HepG2 (cell line): ENCODE measurements around the gene ATE1. TPM values are rescaled to one million over a fixed set of nuclear protein-coding genes. Genes with fewer than 3 reads are reported as not detected.

Experiments
- ATAC-seq: fragments of 200-7000 bp; cut with Tn5 transposase; 3 replicates; pipeline ENCODE4 v1.9.1; 2020; ENCODE audit warnings: mild to moderate bottlenecking, moderate library complexity
- BruUV-seq: library from RNA; stranded (reverse); fragments of 400-500 nt; replicated peaks from 2 replicates; lab custom pipeline; 2021; lab: Mats Ljungman, UMichigan
- CTCF ChIA-PET: fragments of 300-600 bp; formaldehyde crosslinking; extraction: SDS; loops from one replicate; lab custom pipeline; 2021; ENCODE audit warnings: low total read pairs, inconsistent platforms, low intra/inter-chr PET ratio; lab: Yijun Ruan, JAX
- POLR2A ChIA-PET: fragments of 350-600 bp; sonication (Branson Sonifier 250); formaldehyde crosslinking; loops from one replicate; lab custom pipeline; 2020; ENCODE audit warnings: antibody characterized with exemption, inconsistent platforms; lab: Yijun Ruan, JAX
- DNase-seq: peaks from one replicate; pipeline ENCODE4 v3.0.0-alpha.2; 2015; ENCODE audit warnings: low spot score
- FAIRE-seq: peaks from 3 replicates; lab custom pipeline; 2011; peaks lifted over from hg19 to GRCh38; lab: Jason Lieb, UNC
- H2AFZ ChIP-seq: one replicate; pipeline ENCODE4 v1.6.1; 2011; ENCODE audit warnings: low read length, inconsistent platforms
- H3K27ac ChIP-seq: fragments of 300-600 bp; 3 replicates; pipeline ENCODE4 v1.8.0; 2011; ENCODE audit warnings: mixed run types, mild to moderate bottlenecking, mixed read lengths, low read length, inconsistent platforms; ENCODE audit not compliant: insufficient read depth; ENCODE audit errors: extremely low read length
- H3K27me3 ChIP-seq, 2 experiments: fragments of 200-600 bp in 1 of 2; 2 replicates in 1 of 2; 3 replicates in 1 of 2; pipeline versions ENCODE4 v1.6.0 to v1.8.0; 2011; ENCODE audit warnings: low read length in 2 of 2, mild to moderate bottlenecking in 2 of 2, moderate library complexity in 2 of 2, inconsistent platforms in 1 of 2; ENCODE audit not compliant: insufficient read depth in 2 of 2, control insufficient read depth in 1 of 2
- H3K36me3 ChIP-seq, 2 experiments: fragments of 200-600 bp in 1 of 2; replicated peaks in 1 of 2; 2 replicates in 1 of 2; 3 replicates in 1 of 2; pipeline versions ENCODE4 v1.5.1 to v1.8.0; 2011; ENCODE audit warnings: low read length in 2 of 2, inconsistent platforms in 1 of 2; ENCODE audit not compliant: insufficient read depth in 2 of 2, control insufficient read depth in 1 of 2
- H3K4me1 ChIP-seq: 2 replicates; pipeline ENCODE4 v1.5.1; 2012; ENCODE audit warnings: low read length, inconsistent platforms; ENCODE audit not compliant: insufficient read depth
- H3K4me2 ChIP-seq: 2 replicates; pipeline ENCODE4 v1.6.0; 2011; ENCODE audit warnings: low read depth, low read length, inconsistent platforms
- H3K4me3 ChIP-seq, 3 experiments: fragments of 200-600 bp in 1 of 3; sonication (generic), shearing (Covaris generic) in 1 of 3; replicated peaks in 1 of 3; 2 replicates each; pipeline ENCODE4 v1.5.1; 2011 to 2016; ENCODE audit warnings: low read length in 3 of 3, inconsistent platforms in 2 of 3, low read depth in 2 of 3, mild to moderate bottlenecking in 2 of 3, control low read depth in 1 of 3, mixed read lengths in 1 of 3; ENCODE audit not compliant: insufficient read depth in 1 of 3
- H3K79me2 ChIP-seq: one replicate; pipeline ENCODE4 v1.6.1; 2011; ENCODE audit warnings: low read length, inconsistent platforms; ENCODE audit not compliant: insufficient read depth
- H3K9ac ChIP-seq: 2 replicates; pipeline ENCODE4 v1.6.0; 2011; ENCODE audit warnings: mild to moderate bottlenecking, low read depth, low read length, inconsistent platforms; ENCODE audit not compliant: insufficient read depth
- H3K9me3 ChIP-seq: 2 replicates; pipeline ENCODE4 v1.5.1; 2012; ENCODE audit warnings: mild to moderate bottlenecking, low read length
- H4K20me1 ChIP-seq: 2 replicates; pipeline ENCODE4 v1.6.0; 2011; ENCODE audit warnings: inconsistent platforms, mild to moderate bottlenecking, low read length, moderate library complexity; ENCODE audit not compliant: insufficient read depth
- CEBPG ChIP-seq: IDR thresholded peaks from 2 replicates; pipeline ENCODE4 v1.6.1; 2016
- HDAC1 ChIP-seq: sonication (generic); formaldehyde crosslinking; IDR thresholded peaks from 2 replicates; pipeline ENCODE4 v1.5.1; 2020; ENCODE audit warnings: mild to moderate bottlenecking, missing genetic modification reagents
- HNF4A ChIP-seq: sonication (generic); formaldehyde crosslinking; IDR thresholded peaks from 2 replicates; pipeline ENCODE4 v1.4.0; 2020; ENCODE audit warnings: missing genetic modification reagents
- RBM22 ChIP-seq: fragments of 200-400 bp; formaldehyde crosslinking; optimal IDR thresholded peaks from 2 replicates; pipeline ENCODE3; 2017; ENCODE audit warnings: mild to moderate bottlenecking, low read length, moderate library complexity
- REPIN1 ChIP-seq: sonication (generic); formaldehyde crosslinking; IDR thresholded peaks from 2 replicates; pipeline ENCODE4 v1.8.0; 2022; ENCODE audit warnings: missing genetic modification reagents, low read depth, mild to moderate bottlenecking, borderline replicate concordance
- TAF15 ChIP-seq: fragments of 200-400 bp; formaldehyde crosslinking; IDR thresholded peaks from one replicate; pipeline ENCODE4 v1.6.1; 2018; ENCODE audit warnings: mild to moderate bottlenecking, low read depth, low read length; ENCODE audit not compliant: poor library complexity, severe bottlenecking
- XBP1 ChIP-seq: sonication (generic); formaldehyde crosslinking; IDR thresholded peaks from 2 replicates; pipeline ENCODE4 v1.5.0; 2020; ENCODE audit warnings: missing genetic modification reagents
- ZNF124 ChIP-seq: sonication (generic); formaldehyde crosslinking; IDR thresholded peaks from 2 replicates; pipeline ENCODE4 v1.4.0; 2020; ENCODE audit warnings: missing genetic modification reagents
- ZNF7 ChIP-seq: IDR thresholded peaks from 2 replicates; pipeline ENCODE4 v1.6.1; 2016; ENCODE audit warnings: missing biosample characterization, missing genetic modification reagents
- WGBS: methylation state at CpG from one replicate; pipeline ENCODE4 v1.1.6; 2017; ENCODE audit warnings: low lambda C conversion rate; 5-methylcytosine and 5-hydroxymethylcytosine counted together
- in situ Hi-C: cut with HindIII; loops from 2 replicates; pipeline ENCODE4 v1.10.0; 2017; ENCODE audit warnings: low pct_unique_long_range_greater_than_20kb; ENCODE audit not compliant: extremely low pct_ligation_motif_present
- intact Hi-C: fragments of 100-400 bp; cut with micrococcal nuclease; formaldehyde crosslinking; loops from one replicate; pipeline ENCODE4 v1.10.0; 2022; ENCODE audit not compliant: unreplicated experiment
- polyA plus RNA-seq, 8 experiments: library from polyadenylated mRNA; depleted of rRNA in 3 of 8; stranded (reverse) in 7 of 8; unstranded in 1 of 8; fragments of >200 nt; fragmentation: Illumina TruSeq in 4 of 8; extraction: Trizol in 4 of 8; gene quantifications; 2 replicates each; pipeline versions ENCODE4 v1.2.1 to v1.2.3, GENCODE V29; 2011 to 2016; ENCODE audit warnings: low read depth in 4 of 8, missing spikeins in 1 of 8, mixed read lengths in 1 of 8; ENCODE audit not compliant: insufficient read depth in 1 of 8
- total RNA-seq, 5 experiments: library from RNA; depleted of rRNA; stranded (reverse); fragments of >200 nt; fragmentation: Illumina TruSeq; extraction: Trizol; gene quantifications; 2 replicates each; pipeline ENCODE4 v1.2.3, GENCODE V29; 2016; ENCODE audit warnings: low read depth in 1 of 5

Gene ATE1
- total and polyA plus RNA-seq, 2 of the 13 experiments (the other 11 are each of a cell fraction or from before 2014, with no cell fraction given): 17.5 to 42.2 TPM

- ATAC-seq (no peak), DNase-seq (no peak), FAIRE-seq (no peak)
- Histone ChIP-seq H3K9ac (no peak overlapping the region), H2AFZ (no peak overlapping the region), H3K9me3 (no peaks in the 10 kb centered on the region), H3K27me3 (no peaks in the 10 kb centered on the region), H3K36me3 (peaks cover 5 to 30% of the 10 kb centered on the region in 2 experiments; a peak in 4 of 5 replicates), H3K79me2 (no peaks in the 10 kb centered on the region), H3K4me1 (peaks cover 3% of the 10 kb centered on the region), H3K4me2 (no peak overlapping the region), H3K27ac (no peak overlapping the region), H4K20me1 (no peaks in the 10 kb centered on the region; the same call in 1 of the 2 replicates), H3K4me3 (no peak overlapping the region)
- in situ Hi-C loops (loop anchor here (5.0 kb wide), 2 partner anchors 49 to 939 kb away; no protein-coding TSS in a partner anchor), intact Hi-C loops (loop anchor here (10.0 kb wide), 1 partner anchor 151 kb away; no protein-coding TSS in a partner anchor)
- ChIA-PET POLR2A (no interaction called here), CTCF (interaction anchor here (1.4 to 3.2 kb wide), 2 partner anchors 62 to 943 kb away, joined by 4 to 32 read pairs; no protein-coding TSS in a partner anchor)
- BruUV-seq: no TSS peak
- WGBS: 87% methylated on average over 5 of the region's 5 CpGs
- TF ChIP-seq XBP1 (CRISPR knock-in tag): no peak
- no peak for TF ChIP-seq ZNF124
- TF ChIP-seq REPIN1 (CRISPR knock-in tag): no peak
- peak; percentile 43 for TF ChIP-seq RBM22
Observed at GRCh38 chr10:121886181-121886580, 41.6 kb downstream of the ATE1 start.

- Histone ChIP-seq H3K36me3 (peaks cover 4 to 26% of the 10 kb centered on the region in 2 experiments), H3K9me3 (no peaks in the 10 kb centered on the region), H2AFZ (no peak overlapping the region), H3K9ac (no peak overlapping the region)
- ATAC-seq: no peak
- intact Hi-C loops: loop anchor here (10.0 kb wide), 1 partner anchor 146 kb away; no protein-coding TSS in a partner anchor
- CTCF ChIA-PET: no interaction called here
- in situ Hi-C loops: no loop called here
- no TSS peak for BruUV-seq
- peak; percentile 16 for DNase-seq
- TF ChIP-seq TAF15: no peak
- peak; percentile 26; the same call in 1 of the 2 replicates for TF ChIP-seq CEBPG (CRISPR knock-in tag)
- no peak for TF ChIP-seq HDAC1 (CRISPR knock-in tag)
- TF ChIP-seq HNF4A (CRISPR knock-in tag): 0 out of 2 replicates have a peak, but pooled peaks have one; percentile 19
- TF ChIP-seq ZNF7 (CRISPR knock-in tag): peak; percentile 73
- TF ChIP-seq, all 625 proteins: peak for 3
- Histone ChIP-seq H3K4me2 (no peak overlapping the region), H4K20me1 (no peaks in the 10 kb centered on the region; the same call in 1 of the 2 replicates), H3K79me2 (peaks cover 3% of the 10 kb centered on the region), H3K4me3 (no peak overlapping the region), H3K27me3 (no peaks in the 10 kb centered on the region), H3K4me1 (peaks cover 9% of the 10 kb centered on the region), H3K27ac (no peak overlapping the region)
- POLR2A ChIA-PET: no interaction called here
- FAIRE-seq: no peak
Observed at GRCh38 chr10:121880895-121881294, 46.9 kb downstream of the ATE1 start.
